Colon (tissue), 2 donors: ENCODE results near the gene CDKN1C.

ENCODE experiments used
- FAIRE-seq: peaks from 2 replicates; lab custom pipeline; 2012; peaks lifted over from hg19 to GRCh38; lab: Jason Lieb, UNC
- donor health status: control.
- donor health status: control.

Gene CDKN1C

GRCh38 chr11:2885678-2886081, at the start of gene CDKN1C:
Gene CDKN1C, minus strand, starts transcription at chr11:2885775. Its CDS starts 319 bp downstream, at chr11:2885456.
- no peak for FAIRE-seq

- FAIRE-seq: no peak
Observed at GRCh38 chr11:2934611-2935239, 49.1 kb upstream of the CDKN1C start.

- no peak for FAIRE-seq
Observed at GRCh38 chr11:2934021-2934550, 48.5 kb upstream of the CDKN1C start.

GRCh38 chr11:2933375-2934020, 47.9 kb upstream of the CDKN1C start:
- FAIRE-seq: no peak

- no peak for FAIRE-seq
Observed at GRCh38 chr11:2932850-2933251, 47.3 kb upstream of the CDKN1C start.

GRCh38 chr11:2931771-2932738, 46.5 kb upstream of the CDKN1C start:
- no peak for FAIRE-seq

GRCh38 chr11:2931420-2931746, 45.8 kb upstream of the CDKN1C start:
- FAIRE-seq: no peak

- FAIRE-seq: no peak
Observed at GRCh38 chr11:2930704-2931419, 45.3 kb upstream of the CDKN1C start.

GRCh38 chr11:2929950-2930703, 44.6 kb upstream of the CDKN1C start:
- FAIRE-seq: no peak

- FAIRE-seq: no peak
Observed at GRCh38 chr11:2929531-2929949, 44.0 kb upstream of the CDKN1C start.

- FAIRE-seq: no peak
Observed at GRCh38 chr11:2928605-2929530, 43.3 kb upstream of the CDKN1C start, which contains the start of gene PHLDA2. Gene PHLDA2, minus strand, starts transcription at chr11:2929420. Its CDS starts 56 bp downstream, at chr11:2929364.

- FAIRE-seq: no peak
Observed at GRCh38 chr11:2927851-2928604, 42.5 kb upstream of the CDKN1C start.

GRCh38 chr11:2927121-2927800, 41.7 kb upstream of the CDKN1C start:
- no peak for FAIRE-seq

GRCh38 chr11:2926611-2927051, 41.1 kb upstream of the CDKN1C start:
- FAIRE-seq: no peak

- FAIRE-seq: no peak
Observed at GRCh38 chr11:2924821-2925675, 39.5 kb upstream of the CDKN1C start.

GRCh38 chr11:2924381-2924780, 38.8 kb upstream of the CDKN1C start:
- FAIRE-seq: no peak
